22Rv1 (cell line): Measurements from ENCODE around the gene ADM2.

Experiments
- H3K27ac ChIP-seq: fragments of 450-650 bp; 2 replicates; pipeline ENCODE4 v1.5.1; 2017
- CTCF ChIP-seq: fragments of 450-650 bp; IDR thresholded peaks from 2 replicates; pipeline ENCODE4 v1.5.1; 2017; ENCODE audit warnings: mild to moderate bottlenecking
- ZFX ChIP-seq: fragments of 450-650 bp; IDR thresholded peaks from 2 replicates; pipeline ENCODE4 v1.6.1; 2017; ENCODE audit warnings: antibody characterized with exemption, borderline replicate concordance

The ADM2 gene

GRCh38 chr22:50474710-50475651 is 6.4 kb upstream of the ADM2 start, which contains the start of gene SBF1:
SBF1 (minus strand) TSS chr22:50475035; CDS start chr22:50474840, 195 bp downstream.
- TF ChIP-seq ZFX (no peak), CTCF (no peak)

GRCh38 chr22:50475652-50476002 is 5.7 kb upstream of the ADM2 start:
- peak overlapping the region; percentile 69 for H3K27ac ChIP-seq
- TF ChIP-seq CTCF (no peak), ZFX (no peak)

More at GRCh38 chr22:50474710-50475651, 6.4 kb upstream of the ADM2 start, which contains the start of gene SBF1:
- H3K27ac ChIP-seq: peak within 1 kb of the TSS; percentile 69

- H3K27ac ChIP-seq: peak overlapping the region; percentile 69
- TF ChIP-seq ZFX (no peak), CTCF (no peak)
Observed at GRCh38 chr22:50476868-50477267, 4.5 kb upstream of the ADM2 start.

GRCh38 chr22:50477923-50478322 is 3.4 kb upstream of the ADM2 start:
- TF ChIP-seq ZFX (no peak), CTCF (no peak)
- H3K27ac ChIP-seq: no peak overlapping the region

- no peak for TF ChIP-seq ZFX
- TF ChIP-seq CTCF: no peak
- H3K27ac ChIP-seq: no peak overlapping the region
Observed at GRCh38 chr22:50479721-50480120, 1.6 kb upstream of the ADM2 start.

GRCh38 chr22:50481045-50481439 is 301 bp upstream of the ADM2 start:
- peak overlapping the region; percentile 95 for H3K27ac ChIP-seq
- TF ChIP-seq CTCF: no peak
- no peak for TF ChIP-seq ZFX
